GM12874 (cell line): ENCODE results near the gene CDC14C.

Experiments
- TF ChIP-seq, protein P1 (sequence below): IDR thresholded peaks from 2 replicates; pipeline ENCODE4 v1.5.1; 2011; ENCODE audit warnings: low read depth, mild to moderate bottlenecking, control low read depth, low read length, moderate library complexity; ENCODE audit not compliant: insufficient read depth

Gene CDC14C

DNA sequence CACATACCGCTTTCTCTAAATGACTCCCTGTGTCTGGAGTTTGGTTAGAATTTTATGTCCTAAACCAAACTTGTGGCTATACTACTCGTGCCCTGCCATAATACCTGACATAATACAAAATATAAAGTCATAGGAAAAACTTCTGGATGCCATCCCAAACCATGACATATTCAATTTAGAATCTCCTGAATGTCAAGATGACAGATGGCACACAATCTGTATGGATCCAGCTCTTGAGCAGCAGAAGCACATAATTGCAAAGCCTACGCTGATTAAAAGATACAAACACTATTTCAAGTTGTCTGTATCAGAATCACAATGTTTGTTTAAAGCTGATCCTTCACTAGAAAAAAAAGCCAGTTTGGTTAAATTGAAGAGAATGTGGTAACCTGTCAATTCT is 22.4 kb upstream of the CDC14C start:
- TF ChIP-seq, protein P1, sequence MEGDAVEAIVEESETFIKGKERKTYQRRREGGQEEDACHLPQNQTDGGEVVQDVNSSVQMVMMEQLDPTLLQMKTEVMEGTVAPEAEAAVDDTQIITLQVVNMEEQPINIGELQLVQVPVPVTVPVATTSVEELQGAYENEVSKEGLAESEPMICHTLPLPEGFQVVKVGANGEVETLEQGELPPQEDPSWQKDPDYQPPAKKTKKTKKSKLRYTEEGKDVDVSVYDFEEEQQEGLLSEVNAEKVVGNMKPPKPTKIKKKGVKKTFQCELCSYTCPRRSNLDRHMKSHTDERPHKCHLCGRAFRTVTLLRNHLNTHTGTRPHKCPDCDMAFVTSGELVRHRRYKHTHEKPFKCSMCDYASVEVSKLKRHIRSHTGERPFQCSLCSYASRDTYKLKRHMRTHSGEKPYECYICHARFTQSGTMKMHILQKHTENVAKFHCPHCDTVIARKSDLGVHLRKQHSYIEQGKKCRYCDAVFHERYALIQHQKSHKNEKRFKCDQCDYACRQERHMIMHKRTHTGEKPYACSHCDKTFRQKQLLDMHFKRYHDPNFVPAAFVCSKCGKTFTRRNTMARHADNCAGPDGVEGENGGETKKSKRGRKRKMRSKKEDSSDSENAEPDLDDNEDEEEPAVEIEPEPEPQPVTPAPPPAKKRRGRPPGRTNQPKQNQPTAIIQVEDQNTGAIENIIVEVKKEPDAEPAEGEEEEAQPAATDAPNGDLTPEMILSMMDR, result no peak

DNA sequence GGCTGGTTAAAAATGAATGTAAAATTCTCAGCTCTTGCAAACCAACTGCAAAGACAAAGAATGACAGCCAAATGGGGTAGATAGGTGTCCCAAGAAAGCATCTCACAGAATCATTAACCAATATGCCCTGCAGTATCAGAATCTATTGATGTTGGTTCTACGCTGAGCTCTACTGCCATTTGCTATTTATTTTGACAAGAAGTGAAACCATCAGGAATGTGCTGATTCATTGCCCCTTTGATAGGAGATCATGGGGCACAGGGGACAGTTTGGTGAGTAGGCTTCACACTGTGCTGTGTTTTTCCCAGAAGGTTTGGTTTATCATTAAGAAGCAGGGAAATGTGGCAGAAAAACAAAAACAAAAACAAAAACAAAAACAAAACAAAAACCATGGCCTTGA is 19.4 kb upstream of the CDC14C start:
- TF ChIP-seq, protein P1, result no peak

DNA sequence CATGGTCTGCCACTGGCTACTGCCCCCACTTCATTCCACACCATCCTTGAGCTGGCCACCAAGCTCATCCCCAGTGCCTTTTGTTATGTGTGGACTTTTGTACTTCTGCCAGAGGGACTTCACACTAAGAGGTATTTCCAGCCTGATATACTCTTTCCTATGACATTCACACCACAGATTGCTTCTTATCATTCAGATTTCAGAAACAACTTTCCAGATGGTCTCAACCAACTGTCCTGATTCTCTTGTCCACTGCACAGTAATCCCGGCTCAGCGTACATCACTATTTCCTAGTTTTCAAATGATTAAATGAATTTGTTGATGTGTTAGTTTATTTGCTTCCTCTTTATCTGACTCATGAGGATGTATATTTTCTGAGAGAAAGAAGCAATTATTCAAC is 7.1 kb downstream of the CDC14C start:
- TF ChIP-seq, protein P1, result no peak

DNA sequence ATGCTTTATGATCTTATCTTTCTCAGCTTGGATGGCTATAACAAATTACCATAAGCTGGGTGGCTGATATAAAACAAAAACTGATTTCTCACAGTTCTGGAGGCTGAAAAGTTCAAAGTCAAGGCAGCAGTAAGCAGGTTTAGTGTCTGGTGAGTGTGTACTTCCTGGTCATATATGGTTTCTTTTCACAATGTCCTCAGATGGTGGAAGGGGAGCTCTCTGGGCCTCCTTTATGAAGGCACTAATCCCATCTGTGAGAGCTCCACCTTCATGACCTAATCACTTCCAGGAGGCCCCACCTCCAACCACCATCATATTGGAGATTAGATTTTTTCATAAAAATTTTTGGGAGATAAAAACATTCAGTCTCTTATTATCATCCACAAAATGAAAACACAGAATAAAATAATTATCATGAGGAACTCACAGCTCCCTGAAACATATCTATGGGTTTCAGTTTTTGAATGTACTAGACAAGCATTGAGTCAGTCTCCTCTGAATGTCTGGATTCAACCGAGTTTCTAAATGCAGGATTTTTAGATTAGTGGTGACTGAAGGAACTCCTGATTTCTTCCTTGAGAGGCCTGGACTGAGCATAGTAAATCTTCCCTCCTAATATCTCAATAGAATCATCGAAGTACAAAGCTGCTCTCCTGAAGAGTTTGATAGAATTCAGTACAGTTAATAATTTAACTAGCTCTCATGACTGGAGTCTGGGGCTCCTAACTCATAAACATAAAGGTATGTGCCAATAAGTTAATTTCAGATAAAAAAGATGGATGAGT is 8.0 kb downstream of the CDC14C start:
- TF ChIP-seq, protein P1, result no peak

DNA sequence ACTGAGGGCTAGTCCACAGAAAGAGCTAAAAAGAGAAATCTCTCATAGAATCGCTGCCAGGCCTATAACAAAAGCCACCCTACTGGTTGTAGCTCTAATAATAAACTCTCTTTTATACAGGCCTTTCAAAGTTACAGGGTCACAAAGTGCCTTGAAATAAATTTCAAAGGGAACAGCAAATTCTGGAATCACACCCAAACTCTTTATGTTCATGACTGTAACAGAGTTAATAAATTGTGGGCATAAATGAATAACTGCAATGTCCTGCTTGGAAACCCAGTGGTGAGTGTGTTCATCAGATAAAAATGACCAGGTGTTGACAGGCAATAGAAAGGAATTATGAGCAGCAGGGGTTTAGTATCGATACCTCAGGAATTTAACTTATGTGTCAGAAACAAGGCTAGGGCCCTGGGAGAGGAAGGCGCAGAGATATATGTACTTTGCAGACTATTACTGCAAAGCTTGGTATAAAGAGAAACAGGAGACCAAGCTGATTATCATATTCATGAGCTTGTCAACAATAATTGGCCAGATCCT is 9.3 kb downstream of the CDC14C start:
- TF ChIP-seq, protein P1, result no peak

DNA sequence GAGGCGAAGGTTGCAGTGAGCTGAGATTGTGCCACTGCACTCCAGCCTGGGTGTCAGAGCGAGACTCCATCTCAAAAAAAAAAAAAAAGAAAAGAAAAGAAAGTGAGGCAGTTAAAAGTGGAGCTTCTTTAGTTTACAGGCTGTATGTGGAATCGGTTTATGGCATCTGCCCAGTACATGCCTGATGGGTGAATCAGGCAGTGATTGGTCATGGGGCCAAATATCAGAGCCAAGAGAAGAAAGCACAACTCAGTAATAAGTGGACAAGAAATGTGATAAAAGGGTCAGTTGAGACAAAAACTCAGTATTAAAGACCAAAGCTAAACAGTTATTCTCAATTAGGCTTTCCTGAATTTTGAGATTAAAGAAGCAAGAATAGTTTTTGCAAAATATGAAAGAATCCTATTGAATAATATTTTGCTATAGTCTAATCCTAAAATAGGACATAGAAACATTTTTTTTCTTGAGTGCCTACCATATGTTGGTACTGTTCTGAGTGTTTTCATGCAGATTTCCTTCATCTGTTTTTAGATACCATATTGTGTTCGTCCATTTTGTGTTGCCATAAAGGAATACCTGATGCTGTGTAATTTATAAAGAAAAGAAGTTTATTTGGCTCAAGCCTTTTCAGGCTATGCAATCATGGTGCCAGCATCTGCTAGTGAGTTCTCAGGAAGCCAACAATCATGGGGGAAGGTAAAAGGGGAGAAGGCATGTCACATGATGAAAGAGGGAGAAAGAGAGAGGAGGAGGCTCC is 14.4 kb downstream of the CDC14C start:
- TF ChIP-seq, protein P1, result no peak

DNA sequence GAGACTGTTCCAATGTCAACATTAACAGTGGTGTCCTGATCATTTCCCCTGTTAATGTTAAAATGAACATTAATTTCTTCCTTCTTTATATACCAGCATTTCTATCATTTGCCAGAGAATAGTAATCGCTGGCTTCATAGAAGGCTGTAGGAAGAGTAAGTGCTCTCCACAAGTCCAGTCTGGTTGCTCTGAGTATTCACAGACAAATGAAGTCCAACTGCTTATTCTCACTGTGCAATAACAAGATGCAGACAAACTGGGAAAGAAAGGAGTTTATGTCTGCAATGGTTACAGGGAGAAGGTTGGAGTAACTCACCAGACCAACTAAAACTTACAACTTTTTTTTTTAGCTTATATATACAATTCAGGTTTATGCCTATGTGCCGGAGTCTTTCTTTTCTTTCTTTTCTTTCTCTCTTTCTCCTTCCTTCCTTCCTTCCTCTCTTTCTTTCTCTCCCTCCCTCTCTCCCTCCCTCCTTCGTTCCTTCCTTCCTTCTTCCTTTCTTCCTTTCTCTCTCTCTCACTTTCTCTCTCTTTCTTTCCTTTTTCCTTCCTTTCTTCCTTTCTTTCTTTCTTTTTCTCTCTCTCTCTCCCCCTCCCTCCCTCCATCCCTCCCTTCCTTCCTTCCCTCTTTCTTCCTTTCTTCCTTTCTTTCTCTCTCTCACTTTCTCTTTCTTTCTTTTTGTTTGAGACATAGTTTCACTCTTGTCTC is 19.1 kb downstream of the CDC14C start:
- TF ChIP-seq, protein P1, result no peak
